Fibroblast of the conjunctiva (primary cell): ENCODE data around the gene FSHR.
A peak's percentile ranks its signal among the peaks of the same experiment; 100 is the strongest.

Experiments
- DNase-seq: peaks from one replicate; pipeline ENCODE4 v3.0.0-alpha.2; 2010; ENCODE audit warnings: low read depth

Gene FSHR

DNA sequence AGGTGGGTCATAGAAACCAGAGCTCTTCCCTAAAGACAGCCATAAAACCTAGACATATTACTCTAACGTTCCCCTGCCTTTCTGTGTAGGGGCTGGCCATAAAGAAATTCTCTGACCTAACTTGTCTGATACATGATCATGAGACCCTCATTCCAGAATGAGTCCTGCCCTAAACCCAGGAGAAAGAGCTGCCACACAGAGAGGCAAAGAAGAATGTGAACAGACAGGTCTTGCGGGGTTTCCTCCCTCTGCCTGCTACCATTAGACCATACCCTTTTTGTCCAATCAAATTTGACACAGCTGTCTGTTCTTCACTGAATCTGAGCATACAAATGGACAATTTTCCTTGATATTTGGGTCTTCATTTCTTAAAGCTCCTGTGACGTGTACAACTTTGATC, 200.0 kb downstream of the FSHR start:
- DNase-seq: no peak

GRCh38 chr2:48952614-48953013, 201.7 kb downstream of the FSHR start:
- DNase-seq: no peak

DNA sequence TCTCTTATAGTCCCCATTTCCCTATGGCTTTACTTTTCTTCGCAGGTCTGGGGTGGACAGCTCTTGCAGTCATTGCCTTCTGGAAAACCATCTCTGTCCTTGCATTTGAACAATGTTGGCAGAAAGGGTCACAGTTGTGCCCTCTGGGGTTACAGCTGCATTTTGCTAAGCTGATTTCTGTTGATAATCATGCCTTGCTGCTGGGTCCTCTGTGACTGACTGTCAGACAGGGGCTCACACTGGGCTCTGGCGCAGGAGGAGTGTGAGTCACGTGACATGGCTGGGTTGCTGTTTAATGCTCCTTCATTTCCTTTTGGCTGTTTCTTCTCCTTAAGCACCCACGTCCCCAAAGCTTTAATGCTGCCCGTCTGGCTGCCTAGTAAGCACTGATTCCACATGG, 202.2 kb downstream of the FSHR start:
- no peak for DNase-seq

DNA sequence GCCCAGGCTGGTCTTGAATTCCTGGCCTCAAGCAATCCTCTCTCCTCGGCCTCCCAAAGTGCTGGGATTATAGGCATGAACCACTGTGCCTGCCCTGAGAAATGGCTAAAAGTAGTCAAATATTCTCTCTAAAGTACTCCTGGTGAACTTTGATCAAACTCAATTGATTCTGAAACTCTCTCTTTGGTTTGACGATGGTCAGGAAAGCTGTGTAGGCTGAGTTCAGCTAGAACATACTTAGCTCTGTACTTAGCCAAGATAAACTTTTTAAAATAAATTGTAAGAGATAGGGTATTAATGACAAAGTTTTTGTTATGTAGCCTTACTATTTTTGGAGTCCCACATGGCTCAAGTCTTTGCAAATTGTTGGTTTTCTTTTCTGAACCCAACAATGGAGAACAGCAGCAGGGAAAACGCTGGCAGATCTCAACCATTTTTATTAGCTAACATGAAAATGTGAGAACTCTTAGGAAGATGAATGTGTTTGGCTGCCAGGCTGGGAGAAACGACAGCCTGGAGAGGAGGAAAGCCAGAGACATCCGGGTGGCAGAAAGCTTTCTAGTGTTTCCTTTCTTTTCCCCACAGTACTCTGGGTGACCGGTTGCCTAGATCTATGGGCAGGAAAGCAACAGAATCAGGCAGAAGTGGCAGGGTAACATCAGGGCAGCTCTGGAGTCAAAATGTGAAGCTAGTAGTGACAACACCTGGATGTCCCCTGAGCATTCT, 205.8 kb downstream of the FSHR start:
- DNase-seq: no peak

- DNase-seq: peak; percentile 9
These were observed 207.8 kb downstream of the FSHR start for GRCh38 chr2:48946449-48947048.

DNA sequence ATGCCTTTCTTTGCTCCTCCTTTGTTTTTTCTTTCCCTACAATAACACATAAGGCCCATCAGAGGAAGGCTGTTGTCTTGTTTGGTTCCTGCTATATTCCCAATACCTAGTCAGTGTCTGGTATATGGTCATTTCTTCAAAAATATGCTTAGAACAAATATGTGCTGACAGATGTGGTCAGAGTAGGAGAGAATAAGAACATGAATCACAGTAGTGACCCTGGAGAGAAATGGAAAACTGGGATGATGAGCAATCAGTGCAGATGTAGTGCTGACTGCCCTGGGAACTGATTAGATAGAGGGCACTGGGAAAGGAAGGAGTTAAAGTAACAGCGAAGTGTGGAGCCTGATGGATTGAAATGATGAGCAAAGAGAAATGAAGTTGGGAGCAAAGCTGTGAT, 209.4 kb downstream of the FSHR start:
- DNase-seq: no peak

DNA sequence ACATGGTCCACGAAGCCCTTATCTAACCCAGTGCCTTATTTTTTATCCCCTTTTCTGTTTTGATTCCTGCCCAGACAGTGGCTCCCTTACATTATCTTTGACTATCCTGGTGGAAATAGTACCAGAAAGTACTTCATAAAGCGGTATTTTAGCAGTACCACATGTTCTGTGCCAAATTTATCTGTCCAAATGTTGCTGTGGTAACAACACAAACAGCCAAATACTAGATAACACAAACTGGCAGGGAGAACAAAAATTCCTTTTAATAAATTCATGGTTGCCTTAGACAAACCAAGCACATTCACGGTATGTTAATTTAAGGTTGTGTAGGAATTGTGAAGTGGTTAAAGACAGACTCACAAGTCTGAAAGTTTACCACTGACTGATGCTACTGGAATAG, 210.9 kb downstream of the FSHR start:
- DNase-seq: no peak

DNA sequence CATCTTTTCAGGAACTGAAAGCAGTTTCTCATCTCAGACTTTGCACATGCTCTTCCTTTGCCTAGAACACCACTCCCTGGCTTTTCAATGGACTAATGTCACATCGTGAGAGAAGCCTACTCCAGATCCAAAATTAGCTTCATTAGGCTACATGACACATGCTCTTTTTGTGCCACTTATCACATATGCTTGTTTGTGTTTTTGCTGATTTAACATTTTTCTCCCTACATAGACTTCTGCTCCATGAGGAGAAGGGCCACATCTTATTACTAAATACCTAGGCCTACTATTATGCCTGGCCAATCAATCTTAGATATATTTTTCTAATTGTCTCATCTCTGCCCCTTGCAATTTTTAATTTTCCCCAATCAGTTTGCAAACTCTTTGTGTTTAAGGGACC, 212.4 kb downstream of the FSHR start:
- DNase-seq: no peak

GRCh38 chr2:48941456-48941855, 212.9 kb downstream of the FSHR start:
- DNase-seq: no peak

DNA sequence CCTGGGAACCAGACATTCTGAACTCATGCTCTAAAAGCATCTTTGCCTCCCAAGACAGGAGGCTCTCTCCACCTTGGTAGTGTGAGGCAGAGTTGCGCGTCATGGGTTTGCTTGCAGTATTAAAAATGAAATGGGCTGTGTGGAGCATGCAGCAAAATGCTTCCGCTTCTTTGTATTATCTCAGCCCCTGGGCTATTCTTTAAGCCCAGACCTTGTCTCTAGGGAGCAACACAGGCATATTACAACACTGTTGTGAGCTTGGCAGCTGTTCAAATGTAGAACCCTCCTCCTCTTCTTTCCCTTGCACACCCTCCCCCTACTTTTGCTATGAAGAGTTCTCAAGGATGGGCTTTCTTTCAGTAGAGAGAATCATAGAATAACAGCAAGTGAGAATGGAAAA, 213.7 kb downstream of the FSHR start:
- peak; percentile 1 for DNase-seq

GRCh38 chr2:48939232-48939631, 215.1 kb downstream of the FSHR start:
- no peak for DNase-seq

GRCh38 chr2:48938231-48938630, 216.1 kb downstream of the FSHR start:
- no peak for DNase-seq

DNA sequence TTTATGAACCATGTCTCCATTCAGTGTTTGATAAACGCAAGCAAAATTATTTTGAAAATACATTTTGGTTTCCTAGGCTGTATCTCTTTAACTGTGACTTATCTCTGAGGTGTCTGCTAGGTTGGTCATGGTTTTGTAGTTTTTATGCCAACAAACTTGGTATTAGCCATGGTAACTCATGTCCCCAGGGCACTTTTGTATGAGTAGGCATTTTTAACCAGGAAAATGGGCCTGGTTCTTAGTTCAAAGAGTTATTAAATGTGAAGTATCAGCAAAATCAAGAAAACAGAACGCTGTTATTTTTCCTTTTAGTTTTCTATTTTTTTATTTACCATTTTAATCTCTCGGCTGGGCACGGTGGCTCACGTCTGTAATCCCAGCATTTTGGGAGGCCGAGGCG, 219.5 kb downstream of the FSHR start:
- no peak for DNase-seq

GRCh38 chr2:48933828-48934497, 220.4 kb downstream of the FSHR start:
- DNase-seq: no peak

- no peak for DNase-seq
These were observed 221.6 kb downstream of the FSHR start for GRCh38 chr2:48932667-48933066.

- DNase-seq: no peak
These were observed 224.6 kb downstream of the FSHR start for GRCh38 chr2:48929571-48930301.

- DNase-seq: no peak
These were observed 227.0 kb downstream of the FSHR start for GRCh38 chr2:48927355-48927754.

- DNase-seq: no peak
These were observed 238.4 kb downstream of the FSHR start for GRCh38 chr2:48915884-48916283.

DNA sequence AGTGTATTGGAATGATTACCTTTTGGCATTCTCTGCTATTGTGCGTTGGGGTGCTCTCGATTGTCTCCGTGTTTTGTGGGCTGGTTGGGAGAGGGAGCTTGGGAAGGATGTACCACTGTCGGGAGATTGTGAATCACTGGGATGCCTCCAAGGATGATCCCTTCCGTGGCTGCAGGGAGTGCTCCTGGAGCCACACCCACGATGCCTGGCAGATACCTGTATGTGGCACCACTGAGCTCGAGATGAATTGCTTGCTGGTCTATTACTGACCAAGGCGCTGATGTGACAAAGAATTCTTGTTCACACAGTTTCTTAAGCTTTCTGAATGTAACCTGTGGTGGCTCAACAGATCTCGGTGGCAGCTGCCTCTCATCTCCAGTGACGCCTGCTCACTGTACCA, 239.1 kb downstream of the FSHR start:
- no peak for DNase-seq

DNA sequence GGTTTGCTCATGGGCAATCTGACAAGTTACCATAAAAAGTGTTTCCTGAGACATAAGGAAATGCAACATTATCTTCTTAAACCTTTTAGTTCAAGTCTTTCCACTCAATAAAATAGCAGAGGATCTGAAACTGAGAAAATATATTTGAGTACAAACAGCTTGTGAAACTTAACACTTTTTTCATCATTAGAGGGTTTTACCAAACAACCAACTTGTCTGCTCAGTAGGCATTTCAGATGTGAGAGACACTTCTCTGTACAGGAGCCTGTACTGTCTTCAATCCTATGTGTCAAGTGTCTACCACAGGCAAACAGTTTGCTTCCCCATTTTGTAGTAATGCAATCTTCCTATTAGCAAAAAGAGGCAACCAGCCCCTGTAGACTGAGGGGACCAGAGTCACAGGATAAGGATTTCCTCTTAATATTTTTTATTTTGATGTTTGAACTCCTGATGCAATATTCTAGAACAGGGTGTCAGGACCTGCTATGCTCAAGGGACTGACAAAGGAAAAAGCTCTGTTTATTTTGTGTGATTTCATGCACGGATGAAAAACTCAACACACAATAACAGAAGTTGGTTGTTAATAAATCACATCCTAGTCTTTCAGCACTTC, 239.7 kb downstream of the FSHR start:
- DNase-seq: no peak
